H1 (cell line): ENCODE data around the gene MAP7D2. TPM values are rescaled to one million over a fixed set of nuclear protein-coding genes. Genes with fewer than 3 reads are reported as not detected.

Experiments used
- CTCF ChIA-PET: fragments of 300-600 bp; sonication (Branson Sonifier 250); formaldehyde crosslinking; loops from one replicate; lab custom pipeline; 2021; ENCODE audit not compliant: partially characterized antibody; lab: Charles Lee
- POLR2A ChIA-PET: fragments of 300-600 bp; sonication (Branson Sonifier 250); formaldehyde crosslinking; loops from one replicate; lab custom pipeline; 2021; ENCODE audit warnings: inconsistent platforms; ENCODE audit not compliant: partially characterized antibody; lab: Charles Lee
- DNase-seq, 2 experiments: peaks; one replicate each; pipeline versions ENCODE4 v3.0.0 to v3.0.0-alpha.2; 2010 to 2022; ENCODE audit warnings: low spot score in 2 of 2, low read depth in 1 of 2, mixed read lengths in 1 of 2
- FAIRE-seq: peaks from 2 replicates; lab custom pipeline; 2011; peaks lifted over from hg19 to GRCh38; lab: Jason Lieb, UNC
- H2AFZ ChIP-seq: 2 replicates; pipeline ENCODE4 v1.8.1; 2012; ENCODE audit warnings: low read length, inconsistent platforms
- H2AK5ac ChIP-seq: 2 replicates; pipeline ENCODE4 v1.6.1; 2013; ENCODE audit warnings: low read depth, low read length
- H2BK120ac ChIP-seq: replicated peaks from 2 replicates; pipeline ENCODE3; 2013; ENCODE audit warnings: low read depth, low read length, inconsistent platforms
- H2BK12ac ChIP-seq: 2 replicates; pipeline ENCODE4 v1.6.1; 2013; ENCODE audit warnings: low read depth, low read length
- H2BK15ac ChIP-seq: 2 replicates; pipeline ENCODE4 v1.6.1; 2013; ENCODE audit warnings: low read length
- H2BK20ac ChIP-seq: 2 replicates; pipeline ENCODE4 v1.6.1; 2013; ENCODE audit warnings: low read length
- H2BK5ac ChIP-seq: 2 replicates; pipeline ENCODE4 v1.6.1; 2013; ENCODE audit warnings: low read depth, low read length
- H3K14ac ChIP-seq: 2 replicates; pipeline ENCODE4 v1.6.1; 2013; ENCODE audit warnings: inconsistent platforms; ENCODE audit not compliant: insufficient read length
- H3K18ac ChIP-seq: 2 replicates; pipeline ENCODE4 v1.6.1; 2013; ENCODE audit warnings: low read length; ENCODE audit errors: extremely low read depth
- H3K23ac ChIP-seq: 2 replicates; pipeline ENCODE4 v1.6.1; 2013; ENCODE audit warnings: inconsistent platforms; ENCODE audit not compliant: insufficient read length
- H3K23me2 ChIP-seq: 2 replicates; pipeline ENCODE4 v1.6.1; 2013; ENCODE audit warnings: low read depth, low read length
- H3K27ac ChIP-seq: 2 replicates; pipeline ENCODE4 v1.6.1; 2011; ENCODE audit warnings: low read depth, low read length, inconsistent platforms
- H3K27me3 ChIP-seq, 4 experiments: replicated peaks in 1 of 4; 1 replicate in 1 of 4; 2 replicates in 3 of 4; pipeline versions ENCODE4 v1.6.1 to v1.8.1; 2011 to 2013; ENCODE audit warnings: low read length in 3 of 4, mild to moderate bottlenecking in 3 of 4, inconsistent platforms in 2 of 4, mixed read lengths in 2 of 4, moderate library complexity in 1 of 4; ENCODE audit not compliant: control insufficient read depth in 3 of 4, insufficient read depth in 3 of 4; ENCODE audit errors: extremely low read depth in 1 of 4
- H3K36me3 ChIP-seq, 4 experiments: 2 replicates each; pipeline versions ENCODE4 v1.6.1 to v1.8.1; 2011 to 2013; ENCODE audit warnings: mild to moderate bottlenecking in 4 of 4, low read length in 3 of 4, moderate library complexity in 2 of 4, control low read depth in 1 of 4, inconsistent platforms in 1 of 4; ENCODE audit not compliant: insufficient read depth in 4 of 4, control insufficient read depth in 2 of 4
- H3K4ac ChIP-seq: replicated peaks from 2 replicates; pipeline ENCODE3; 2013; ENCODE audit warnings: low read length, low read depth, mixed read lengths, inconsistent platforms; ENCODE audit not compliant: insufficient read length
- H3K4me1 ChIP-seq, 4 experiments: replicated peaks in 1 of 4; 1 replicate in 1 of 4; 2 replicates in 3 of 4; pipeline versions ENCODE4 v1.6.1 to v1.8.1; 2011 to 2013; ENCODE audit warnings: low read length in 3 of 4, inconsistent platforms in 2 of 4, mixed read lengths in 1 of 4; ENCODE audit not compliant: insufficient read depth in 4 of 4, control insufficient read depth in 3 of 4
- H3K4me2 ChIP-seq, 2 experiments: 2 replicates each; pipeline versions ENCODE4 v1.6.1 to v1.8.1; 2011 to 2013; ENCODE audit warnings: low read depth in 2 of 2, low read length in 2 of 2, control low read depth in 1 of 2, inconsistent platforms in 1 of 2, mild to moderate bottlenecking in 1 of 2; ENCODE audit not compliant: insufficient read depth in 1 of 2
- H3K4me3 ChIP-seq, 4 experiments: fragments of 200-600, 300-600 bp in 1 of 4; sonication (generic), shearing (Covaris generic), sonication (Bioruptor Twin) in 1 of 4; 2 replicates each; pipeline versions ENCODE4 v1.5.1 to v1.8.1; 2011 to 2016; ENCODE audit warnings: low read length in 4 of 4, low read depth in 3 of 4, control low read depth in 2 of 4, inconsistent platforms in 2 of 4, mild to moderate bottlenecking in 2 of 4, mixed read lengths in 1 of 4, moderate library complexity in 1 of 4; ENCODE audit not compliant: insufficient read depth in 2 of 4; ENCODE audit errors: extremely low read depth in 1 of 4
- H3K56ac ChIP-seq: replicated peaks from 2 replicates; pipeline ENCODE3; 2013; ENCODE audit warnings: low read depth, mild to moderate bottlenecking, mixed read lengths, low read length, inconsistent platforms; ENCODE audit not compliant: insufficient read length
- H3K79me1 ChIP-seq: 2 replicates; pipeline ENCODE4 v1.6.1; 2013; ENCODE audit warnings: low read depth, low read length, control low read depth
- H3K79me2 ChIP-seq, 2 experiments: 2 replicates each; pipeline versions ENCODE4 v1.6.1 to v1.8.1; 2012 to 2013; ENCODE audit warnings: low read length in 2 of 2, mild to moderate bottlenecking in 2 of 2, inconsistent platforms in 1 of 2; ENCODE audit not compliant: insufficient read depth in 2 of 2, control insufficient read depth in 1 of 2
- H3K9ac ChIP-seq, 4 experiments: replicated peaks in 1 of 4; 1 replicate in 1 of 4; 2 replicates in 3 of 4; pipeline versions ENCODE4 v1.6.1 to v1.8.1; 2011 to 2013; ENCODE audit warnings: low read depth in 3 of 4, low read length in 3 of 4, control low read depth in 2 of 4, mild to moderate bottlenecking in 2 of 4, moderate library complexity in 2 of 4, inconsistent platforms in 1 of 4; ENCODE audit errors: extremely low read depth in 1 of 4
- H3K9me3 ChIP-seq, 2 experiments: 2 replicates each; pipeline versions ENCODE4 v1.6.1 to v1.8.1; 2012 to 2013; ENCODE audit warnings: mild to moderate bottlenecking in 2 of 2, moderate library complexity in 2 of 2, control low read depth in 1 of 2, inconsistent platforms in 1 of 2, low read depth in 1 of 2, low read length in 1 of 2, mixed read lengths in 1 of 2; ENCODE audit not compliant: insufficient read depth in 2 of 2
- H4K20me1 ChIP-seq, 2 experiments: replicated peaks in 1 of 2; 2 replicates each; pipeline versions ENCODE3 to v1.8.1; 2011 to 2013; ENCODE audit warnings: inconsistent platforms in 2 of 2, low read length in 2 of 2, mild to moderate bottlenecking in 1 of 2; ENCODE audit not compliant: insufficient read depth in 2 of 2, control insufficient read depth in 1 of 2
- H4K5ac ChIP-seq: 2 replicates; pipeline ENCODE4 v1.6.1; 2013; ENCODE audit warnings: low read length, low read depth, mixed read lengths, inconsistent platforms; ENCODE audit not compliant: insufficient read length
- H4K8ac ChIP-seq: 2 replicates; pipeline ENCODE4 v1.8.0; 2013; ENCODE audit warnings: mild to moderate bottlenecking, moderate library complexity, low read length, inconsistent platforms; ENCODE audit not compliant: insufficient read depth; ENCODE audit errors: extremely low read depth
- H4K91ac ChIP-seq: replicated peaks from 2 replicates; pipeline ENCODE3; 2013; ENCODE audit warnings: low read length, mixed read lengths, inconsistent platforms; ENCODE audit not compliant: insufficient read length
- BACH1 ChIP-seq: IDR thresholded peaks from 2 replicates; pipeline ENCODE4 v1.6.1; 2012; ENCODE audit warnings: low read length, improper control_type of control experiment
- BRCA1 ChIP-seq: IDR thresholded peaks from 2 replicates; pipeline ENCODE4 v1.6.1; 2012; ENCODE audit warnings: low read depth, low read length, improper control_type of control experiment
- CTBP2 ChIP-seq: IDR thresholded peaks from 2 replicates; pipeline ENCODE4 v1.7.0; 2011; ENCODE audit warnings: borderline replicate concordance, mild to moderate bottlenecking, moderate library complexity, mixed read lengths, low read length; ENCODE audit not compliant: insufficient read depth, insufficient read length
- NANOG ChIP-seq: IDR thresholded peaks from 2 replicates; pipeline ENCODE4 v1.6.1; 2011; ENCODE audit warnings: low read length, low read depth, mild to moderate bottlenecking, inconsistent platforms; ENCODE audit not compliant: insufficient read depth, poor library complexity, severe bottlenecking
- NRF1 ChIP-seq: IDR thresholded peaks from 2 replicates; pipeline ENCODE4 v1.6.1; 2011; ENCODE audit warnings: mild to moderate bottlenecking, low read depth, low read length, improper control_type of control experiment
- SIRT6 ChIP-seq: IDR thresholded peaks from one replicate; pipeline ENCODE4 v1.7.1; 2012; ENCODE audit warnings: low read length, inconsistent platforms
- TCF12 ChIP-seq: IDR thresholded peaks from 2 replicates; pipeline ENCODE4 v1.6.1; 2011; ENCODE audit warnings: low read depth, mild to moderate bottlenecking, low read length
- WGBS, 2 experiments: shearing (Covaris generic) in 1 of 2; methylation state at CpG; one replicate each; pipeline versions ENCODE4 v1.1.6 to v1.1.7; 2013 to 2015; ENCODE audit warnings: low lambda C conversion rate in 2 of 2, mixed read lengths in 2 of 2, inconsistent platforms in 1 of 2, low coverage in 1 of 2, missing lambda C conversion rate in 1 of 2; ENCODE audit not compliant: insufficient replicate concordance in 2 of 2, insufficient coverage in 1 of 2, insufficient read length in 1 of 2; ENCODE audit errors: extremely low coverage in 1 of 2, missing lambda C conversion rate in 1 of 2; 5-methylcytosine and 5-hydroxymethylcytosine counted together
- polyA plus RNA-seq, 7 experiments: library from polyadenylated mRNA; depleted of rRNA in 3 of 7; stranded (reverse) in 5 of 7; unstranded in 2 of 7; fragments of >200 nt in 5 of 7; fragments of 200-250 nt in 2 of 7; gene quantifications; 1 replicate in 5 of 7; 2 replicates in 1 of 7; 4 replicates in 1 of 7; pipeline versions ENCODE4 v1.2.1 to v1.2.3, GENCODE V29; 2011 to 2013; ENCODE audit warnings: missing spikeins in 2 of 7, mixed read lengths in 2 of 7
- total RNA-seq: library from RNA; stranded (reverse); fragmentation: NEBNext Ultra II Directional; extraction: Animal tissue kit (Norgen Biotek cat#: 25700); gene quantifications from 2 replicates; pipeline ENCODE4 v1.2.1, GENCODE V29; 2021

MAP7D2 gene
- total and polyA plus RNA-seq, 2 of the 8 experiments (the other 6 are each of a cell fraction or from before 2014, with no cell fraction given): 0.65 to 0.83 TPM

- CTCF ChIA-PET: no interaction called here
- no peaks in the 10 kb centered on the region for H3K9me3 ChIP-seq
- no peak for FAIRE-seq
Measured at GRCh38 chrX:20132666-20133065, 16.0 kb upstream of the MAP7D2 start.

More at GRCh38 chrX:20132666-20133065, 16.0 kb upstream of the MAP7D2 start:
- WGBS, 2 experiments: 63% methylated on average over 1 of the region's 1 CpG; no CpG with 5 or more reads in 1 of the 2 experiments
- Histone ChIP-seq H2AFZ (no peak overlapping the region), H3K4me3 (no peak overlapping the region), H3K4ac (no peak overlapping the region), H2BK20ac (no peak overlapping the region), H3K4me2 (no peak overlapping the region), H4K91ac (no peak overlapping the region), H2BK15ac (no peak overlapping the region), H2AK5ac (no peak overlapping the region), H4K8ac (no peak overlapping the region), H2BK12ac (no peak overlapping the region), H3K18ac (no peak overlapping the region), H4K20me1 (no peaks in the 10 kb centered on the region), H3K4me1 (no peaks in the 10 kb centered on the region), H4K5ac (no peak overlapping the region), H3K36me3 (peaks cover 0 to 76% (median 25%) of the 10 kb centered on the region in 4 experiments; a peak in 6 of 8 replicates), H3K27me3 (no peaks in the 10 kb centered on the region), H2BK5ac (no peak overlapping the region), H3K56ac (no peak overlapping the region), H2BK120ac (no peak overlapping the region), H3K23me2 (no peaks in the 10 kb centered on the region), H3K23ac (no peak overlapping the region), H3K14ac (no peak overlapping the region), H3K79me2 (peaks cover 0 to 6% of the 10 kb centered on the region in 2 experiments; a peak in 2 of 4 replicates), H3K27ac (no peak overlapping the region), H3K79me1 (no peaks in the 10 kb centered on the region), H3K9ac (no peak overlapping the region)
- POLR2A ChIA-PET: interaction anchor here (1.1 to 1.5 kb wide), 2 partner anchors 9 to 11 kb away, joined by 3 to 6 read pairs; partner anchors contain the start of gene EIF1AX
- no peak for DNase-seq
- no peak for TF ChIP-seq BRCA1
- TF ChIP-seq TCF12: no peak
- TF ChIP-seq BACH1: no peak
- no peak for TF ChIP-seq CTBP2
- no peak for TF ChIP-seq NRF1
- no peak for TF ChIP-seq SIRT6
- TF ChIP-seq NANOG: no peak
